IPS-NIHi11 (cell line): ENCODE results near the gene ATP10B.
A peak's percentile ranks its signal among the peaks of the same experiment; 100 is the strongest.
"Not testable (repeated sequence)": the region's sequence is repeated elsewhere in the genome, so short reads cannot be mapped to it uniquely, and the experiment has no call there.

Experiments
- DNase-seq: peaks from one replicate; pipeline ENCODE4 v3.0.0; 2012; ENCODE audit warnings: mixed read lengths, low spot score

Gene ATP10B

GRCh38 chr5:160812996-160813395 is 39.0 kb downstream of the ATP10B start:
- DNase-seq, result not testable (repeated sequence)

- no peak for DNase-seq
Measured at GRCh38 chr5:160805376-160805775, 46.6 kb downstream of the ATP10B start.

- no peak for DNase-seq
Measured at GRCh38 chr5:160802592-160802991, 49.4 kb downstream of the ATP10B start.

- DNase-seq, result no peak
Measured at GRCh38 chr5:160800375-160801275, 51.4 kb downstream of the ATP10B start.

- DNase-seq, result no peak
Measured at GRCh38 chr5:160799184-160799583, 52.8 kb downstream of the ATP10B start.

- DNase-seq, result no peak
Measured at GRCh38 chr5:160797020-160797419, 55.0 kb downstream of the ATP10B start.

- no peak for DNase-seq
Measured at GRCh38 chr5:160793530-160793899, 58.5 kb downstream of the ATP10B start.

- no peak for DNase-seq
Measured at GRCh38 chr5:160792732-160793529, 59.1 kb downstream of the ATP10B start.

GRCh38 chr5:160792281-160792680 is 59.7 kb downstream of the ATP10B start:
- no peak for DNase-seq

GRCh38 chr5:160789219-160789859 is 62.7 kb downstream of the ATP10B start:
- no peak for DNase-seq

- no peak for DNase-seq
Measured at GRCh38 chr5:160788102-160788660, 63.8 kb downstream of the ATP10B start.

GRCh38 chr5:160787240-160787639 is 64.8 kb downstream of the ATP10B start:
- peak; percentile 40 for DNase-seq

- DNase-seq, result no peak
Measured at GRCh38 chr5:160774666-160775315, 77.2 kb downstream of the ATP10B start.

- DNase-seq, result no peak
Measured at GRCh38 chr5:160773646-160774410, 78.2 kb downstream of the ATP10B start.

- no peak for DNase-seq
Measured at GRCh38 chr5:160772854-160773253, 79.2 kb downstream of the ATP10B start.

GRCh38 chr5:160770718-160771117 is 81.3 kb downstream of the ATP10B start:
- DNase-seq, result no peak

GRCh38 chr5:160769301-160769700 is 82.7 kb downstream of the ATP10B start:
- DNase-seq, result no peak

- no peak for DNase-seq
Measured at GRCh38 chr5:160767062-160767461, 84.9 kb downstream of the ATP10B start.

- no peak for DNase-seq
Measured at GRCh38 chr5:160760008-160760407, 92.0 kb downstream of the ATP10B start.

- DNase-seq, result no peak
Measured at GRCh38 chr5:160757194-160757593, 94.8 kb downstream of the ATP10B start.
